Measurements from ENCODE around the gene CFD. TPM values are rescaled to one million over a fixed set of nuclear protein-coding genes. Genes with fewer than 3 reads are reported as not detected.

CFD gene
- total and polyA plus RNA-seq, 2 experiments from 2014 or later: 3.2 to 5.2 TPM

GRCh38 chr19:843180-843835, 16.2 kb upstream of the CFD start:
- no peaks in the 10 kb centered on the region for H3K79me2 ChIP-seq (ENCODE audit: insufficient read depth)
- H3K27me3 ChIP-seq (replicated peaks; ENCODE audit: insufficient read depth): peaks cover 48% of the 10 kb centered on the region
- no peaks in the 10 kb centered on the region for H3K4me1 ChIP-seq (ENCODE audit: insufficient read depth)
- no peak overlapping the region for H2AFZ ChIP-seq
- no peak overlapping the region for H3K9ac ChIP-seq
- H3K9me2 ChIP-seq (ENCODE audit: insufficient read depth): no peaks in the 10 kb centered on the region
- no peak overlapping the region for H3K27ac ChIP-seq
- no peaks in the 10 kb centered on the region for H3K9me3 ChIP-seq (ENCODE audit: low read depth)
- no peaks in the 10 kb centered on the region for H3K36me3 ChIP-seq (ENCODE audit: low read depth)
- in situ Hi-C loops (cut with MboI): no loop called here
- no peak for TF ChIP-seq EZH2 (IDR thresholded peaks at IDR 0.05; ENCODE audit: insufficient read depth, poor library complexity, severe bottlenecking)
- TF ChIP-seq EZH2phosphoT487 (IDR thresholded peaks at IDR 0.05; ENCODE audit: insufficient read depth, low read depth): no peak
- H4K20me1 ChIP-seq (ENCODE audit: insufficient read depth): no peaks in the 10 kb centered on the region
- H3K4me3 ChIP-seq: no peak overlapping the region
- peak; percentile 44 for DNase-seq
- no peak overlapping the region for H3K4me2 ChIP-seq (ENCODE audit: unreplicated experiment)
- WGBS, 2 experiments (ENCODE audit: low coverage in 1 of 2, low lambda C conversion rate in 2 of 2, missing lambda C conversion rate in 2 of 2): 7 to 14% methylated on average over 18 to 41 of the region's 46 CpGs
- H3F3A ChIP-seq (ENCODE audit: insufficient read depth): no peaks in the 10 kb centered on the region

GRCh38 chr19:843836-844545, 15.5 kb upstream of the CFD start:
- 6 to 9% methylated on average over 16 to 70 of the region's 70 CpGs for WGBS, 2 experiments (ENCODE audit: low coverage in 1 of 2, low lambda C conversion rate in 2 of 2, missing lambda C conversion rate in 2 of 2)
- H3K9ac ChIP-seq: no peak overlapping the region

GRCh38 chr19:844546-844971, 14.9 kb upstream of the CFD start:
- no peak for TF ChIP-seq EZH2phosphoT487 (IDR thresholded peaks at IDR 0.05; ENCODE audit: insufficient read depth, low read depth)
- peak; percentile 46 for TF ChIP-seq EZH2 (IDR thresholded peaks at IDR 0.05; ENCODE audit: insufficient read depth, poor library complexity, severe bottlenecking)
- H3K9me2 ChIP-seq (ENCODE audit: insufficient read depth): no peaks in the 10 kb centered on the region
- in situ Hi-C loops (cut with MboI): no loop called here
- no peaks in the 10 kb centered on the region for H3K79me2 ChIP-seq (ENCODE audit: insufficient read depth)
- no peaks in the 10 kb centered on the region for H4K20me1 ChIP-seq (ENCODE audit: insufficient read depth)
- no peaks in the 10 kb centered on the region for H3K36me3 ChIP-seq (ENCODE audit: low read depth)
- peaks cover 49% of the 10 kb centered on the region for H3K27me3 ChIP-seq (replicated peaks; ENCODE audit: insufficient read depth)
- H3K4me3 ChIP-seq: no peak overlapping the region
- no peaks in the 10 kb centered on the region for H3K9me3 ChIP-seq (ENCODE audit: low read depth)
- no peak overlapping the region for H3K27ac ChIP-seq
- no peak overlapping the region for H2AFZ ChIP-seq
- no peaks in the 10 kb centered on the region for H3F3A ChIP-seq (ENCODE audit: insufficient read depth)
- DNase-seq: no peak
- WGBS, 2 experiments (ENCODE audit: low coverage in 1 of 2, low lambda C conversion rate in 2 of 2, missing lambda C conversion rate in 2 of 2): 14 to 21% methylated on average over 7 to 11 of the region's 11 CpGs
- H3K9ac ChIP-seq: no peak overlapping the region
- H3K4me1 ChIP-seq (ENCODE audit: insufficient read depth): no peaks in the 10 kb centered on the region
- no peak overlapping the region for H3K4me2 ChIP-seq (ENCODE audit: unreplicated experiment)

More at GRCh38 chr19:843836-844545, 15.5 kb upstream of the CFD start:
- no peak for DNase-seq
- Histone ChIP-seq H4K20me1 (ENCODE audit: insufficient read depth) (no peaks in the 10 kb centered on the region), H3K4me1 (ENCODE audit: insufficient read depth) (no peaks in the 10 kb centered on the region), H2AFZ (no peak overlapping the region), H3K36me3 (ENCODE audit: low read depth) (no peaks in the 10 kb centered on the region), H3K4me2 (ENCODE audit: unreplicated experiment) (no peak overlapping the region), H3K27ac (no peak overlapping the region), H3K27me3 (replicated peaks; ENCODE audit: insufficient read depth) (peaks cover 49% of the 10 kb centered on the region), H3K9me2 (ENCODE audit: insufficient read depth) (no peaks in the 10 kb centered on the region), H3K9me3 (ENCODE audit: low read depth) (no peaks in the 10 kb centered on the region), H3K4me3 (no peak overlapping the region), H3F3A (ENCODE audit: insufficient read depth) (no peaks in the 10 kb centered on the region), H3K79me2 (ENCODE audit: insufficient read depth) (no peaks in the 10 kb centered on the region)
- TF ChIP-seq EZH2 (IDR thresholded peaks at IDR 0.05; ENCODE audit: insufficient read depth, poor library complexity, severe bottlenecking): no peak
- TF ChIP-seq EZH2phosphoT487 (IDR thresholded peaks at IDR 0.05; ENCODE audit: insufficient read depth, low read depth): no peak
- in situ Hi-C loops (cut with MboI): no loop called here

GRCh38 chr19:845707-846521, 13.6 kb upstream of the CFD start:
- 0 out of 2 replicates have a peak, but pooled peaks cover 4% of the 10 kb centered on the region for H3K4me1 ChIP-seq (ENCODE audit: insufficient read depth)

More at GRCh38 chr19:845707-846521, 13.6 kb upstream of the CFD start:
- H4K20me1 ChIP-seq (ENCODE audit: insufficient read depth): no peaks in the 10 kb centered on the region
- H3K9me2 ChIP-seq (ENCODE audit: insufficient read depth): no peaks in the 10 kb centered on the region
- H3F3A ChIP-seq (ENCODE audit: insufficient read depth): 0 out of 2 replicates have a peak, but pooled peaks cover 3% of the 10 kb centered on the region
- no peak overlapping the region for H2AFZ ChIP-seq
- in situ Hi-C loops (cut with MboI): no loop called here
- no peak overlapping the region for H3K27ac ChIP-seq
- H3K4me2 ChIP-seq (ENCODE audit: unreplicated experiment): no peak overlapping the region
- H3K9ac ChIP-seq: no peak overlapping the region
- no peak overlapping the region for H3K4me3 ChIP-seq
- no peaks in the 10 kb centered on the region for H3K36me3 ChIP-seq (ENCODE audit: low read depth)
- H3K79me2 ChIP-seq (ENCODE audit: insufficient read depth): no peaks in the 10 kb centered on the region
- TF ChIP-seq EZH2phosphoT487 (IDR thresholded peaks at IDR 0.05; ENCODE audit: insufficient read depth, low read depth): no peak
- no peak for TF ChIP-seq EZH2 (IDR thresholded peaks at IDR 0.05; ENCODE audit: insufficient read depth, poor library complexity, severe bottlenecking)
- 67 to 69% methylated on average over 21 to 37 of the region's 37 CpGs for WGBS, 2 experiments (ENCODE audit: low coverage in 1 of 2, low lambda C conversion rate in 2 of 2, missing lambda C conversion rate in 2 of 2)
- no peak for DNase-seq
- H3K27me3 ChIP-seq (replicated peaks; ENCODE audit: insufficient read depth): peaks cover 49% of the 10 kb centered on the region
- H3K9me3 ChIP-seq (ENCODE audit: low read depth): no peaks in the 10 kb centered on the region

Data from GM23248 (cell line).